HepG2 (cell line): ENCODE results near the gene MSH4. TPM values are rescaled to one million over a fixed set of nuclear protein-coding genes. Genes with fewer than 3 reads are reported as not detected.
"Not testable (repeated sequence)": the region's sequence is repeated elsewhere in the genome, so short reads cannot be mapped to it uniquely, and the experiment has no call there.

Experiments used
- ATAC-seq: fragments of 200-7000 bp; cut with Tn5 transposase; 3 replicates; pipeline ENCODE4 v1.9.1; 2020; ENCODE audit warnings: mild to moderate bottlenecking, moderate library complexity
- BruUV-seq: library from RNA; stranded (reverse); fragments of 400-500 nt; replicated peaks from 2 replicates; lab custom pipeline; 2021; lab: Mats Ljungman, UMichigan
- CTCF ChIA-PET: fragments of 300-600 bp; formaldehyde crosslinking; extraction: SDS; loops from one replicate; lab custom pipeline; 2021; ENCODE audit warnings: low total read pairs, inconsistent platforms, low intra/inter-chr PET ratio; lab: Yijun Ruan, JAX
- POLR2A ChIA-PET: fragments of 350-600 bp; sonication (Branson Sonifier 250); formaldehyde crosslinking; loops from one replicate; lab custom pipeline; 2020; ENCODE audit warnings: antibody characterized with exemption, inconsistent platforms; lab: Yijun Ruan, JAX
- DNase-seq: peaks from one replicate; pipeline ENCODE4 v3.0.0-alpha.2; 2015; ENCODE audit warnings: low spot score
- FAIRE-seq: peaks from 3 replicates; lab custom pipeline; 2011; peaks lifted over from hg19 to GRCh38; lab: Jason Lieb, UNC
- H2AFZ ChIP-seq: one replicate; pipeline ENCODE4 v1.6.1; 2011; ENCODE audit warnings: low read length, inconsistent platforms
- H3K27ac ChIP-seq: fragments of 300-600 bp; 3 replicates; pipeline ENCODE4 v1.8.0; 2011; ENCODE audit warnings: mixed run types, mild to moderate bottlenecking, mixed read lengths, low read length, inconsistent platforms; ENCODE audit not compliant: insufficient read depth; ENCODE audit errors: extremely low read length
- H3K27me3 ChIP-seq, 2 experiments: fragments of 200-600 bp in 1 of 2; 2 replicates in 1 of 2; 3 replicates in 1 of 2; pipeline versions ENCODE4 v1.6.0 to v1.8.0; 2011; ENCODE audit warnings: low read length in 2 of 2, mild to moderate bottlenecking in 2 of 2, moderate library complexity in 2 of 2, inconsistent platforms in 1 of 2; ENCODE audit not compliant: insufficient read depth in 2 of 2, control insufficient read depth in 1 of 2
- H3K36me3 ChIP-seq, 2 experiments: fragments of 200-600 bp in 1 of 2; replicated peaks in 1 of 2; 2 replicates in 1 of 2; 3 replicates in 1 of 2; pipeline versions ENCODE4 v1.5.1 to v1.8.0; 2011; ENCODE audit warnings: low read length in 2 of 2, inconsistent platforms in 1 of 2; ENCODE audit not compliant: insufficient read depth in 2 of 2, control insufficient read depth in 1 of 2
- H3K4me1 ChIP-seq: 2 replicates; pipeline ENCODE4 v1.5.1; 2012; ENCODE audit warnings: low read length, inconsistent platforms; ENCODE audit not compliant: insufficient read depth
- H3K4me2 ChIP-seq: 2 replicates; pipeline ENCODE4 v1.6.0; 2011; ENCODE audit warnings: low read depth, low read length, inconsistent platforms
- H3K4me3 ChIP-seq, 3 experiments: fragments of 200-600 bp in 1 of 3; sonication (generic), shearing (Covaris generic) in 1 of 3; replicated peaks in 1 of 3; 2 replicates each; pipeline ENCODE4 v1.5.1; 2011 to 2016; ENCODE audit warnings: low read length in 3 of 3, inconsistent platforms in 2 of 3, low read depth in 2 of 3, mild to moderate bottlenecking in 2 of 3, control low read depth in 1 of 3, mixed read lengths in 1 of 3; ENCODE audit not compliant: insufficient read depth in 1 of 3
- H3K79me2 ChIP-seq: one replicate; pipeline ENCODE4 v1.6.1; 2011; ENCODE audit warnings: low read length, inconsistent platforms; ENCODE audit not compliant: insufficient read depth
- H3K9ac ChIP-seq: 2 replicates; pipeline ENCODE4 v1.6.0; 2011; ENCODE audit warnings: mild to moderate bottlenecking, low read depth, low read length, inconsistent platforms; ENCODE audit not compliant: insufficient read depth
- H3K9me3 ChIP-seq: 2 replicates; pipeline ENCODE4 v1.5.1; 2012; ENCODE audit warnings: mild to moderate bottlenecking, low read length
- H4K20me1 ChIP-seq: 2 replicates; pipeline ENCODE4 v1.6.0; 2011; ENCODE audit warnings: inconsistent platforms, mild to moderate bottlenecking, low read length, moderate library complexity; ENCODE audit not compliant: insufficient read depth
- BHLHE40 ChIP-seq: IDR thresholded peaks from 2 replicates; pipeline ENCODE4 v1.6.1; 2011; ENCODE audit warnings: low read length, improper control_type of control experiment
- CEBPG ChIP-seq: IDR thresholded peaks from 2 replicates; pipeline ENCODE4 v1.6.1; 2016
- DMTF1 ChIP-seq: sonication (generic); formaldehyde crosslinking; IDR thresholded peaks from 2 replicates; pipeline ENCODE4 v1.4.0; 2020; ENCODE audit warnings: mild to moderate bottlenecking, missing genetic modification reagents
- HNRNPH1 ChIP-seq: fragments of 200-400 bp; formaldehyde crosslinking; optimal IDR thresholded peaks from 2 replicates; pipeline ENCODE3; 2017; ENCODE audit warnings: mild to moderate bottlenecking, low read depth, low read length
- MBNL3 ChIP-seq: fragments of 250-450 bp; sonication (Bioruptor Pico); conservative IDR thresholded peaks from 2 replicates; pipeline ENCODE4 v1.8.0; 2022; ENCODE audit warnings: mild to moderate bottlenecking, inconsistent platforms
- MIXL1 ChIP-seq: IDR thresholded peaks from 2 replicates; pipeline ENCODE4 v1.6.1; 2016
- RARA ChIP-seq: IDR thresholded peaks from 2 replicates; pipeline ENCODE4 v1.6.1; 2016; ENCODE audit warnings: missing genetic modification reagents, missing compliant biosample characterization
- STAT5B ChIP-seq: sonication (generic); formaldehyde crosslinking; IDR thresholded peaks from 2 replicates; pipeline ENCODE4 v1.4.0; 2020; ENCODE audit warnings: missing genetic modification reagents
- THRA ChIP-seq: sonication (generic); formaldehyde crosslinking; IDR thresholded peaks from 2 replicates; pipeline ENCODE4 v1.4.0; 2020; ENCODE audit warnings: missing genetic modification reagents, borderline replicate concordance
- ZHX2 ChIP-seq, 2 experiments: sonication (generic) in 1 of 2; formaldehyde crosslinking in 1 of 2; IDR thresholded peaks; 2 replicates each; pipeline versions ENCODE4 v1.6.1 to v1.9.0; 2014 to 2022; ENCODE audit warnings: antibody characterized with exemption in 1 of 2, borderline replicate concordance in 1 of 2, inconsistent platforms in 1 of 2, low read depth in 1 of 2, missing genetic modification reagents in 1 of 2
- ZNF207 ChIP-seq: fragments of 450-650 bp; IDR thresholded peaks from 2 replicates; pipeline ENCODE4 v1.6.1; 2016; ENCODE audit warnings: antibody characterized with exemption, borderline replicate concordance
- ZNF572 ChIP-seq: sonication (generic); formaldehyde crosslinking; IDR thresholded peaks from 2 replicates; pipeline ENCODE4 v1.5.1; 2020; ENCODE audit warnings: mild to moderate bottlenecking, missing genetic modification reagents
- ZNF616 ChIP-seq: sonication (generic); formaldehyde crosslinking; IDR thresholded peaks from 2 replicates; pipeline ENCODE4 v1.5.0; 2020; ENCODE audit warnings: low read depth, mild to moderate bottlenecking, missing genetic modification reagents
- WGBS: methylation state at CpG from one replicate; pipeline ENCODE4 v1.1.6; 2017; ENCODE audit warnings: low lambda C conversion rate; 5-methylcytosine and 5-hydroxymethylcytosine counted together
- in situ Hi-C: cut with HindIII; loops from 2 replicates; pipeline ENCODE4 v1.10.0; 2017; ENCODE audit warnings: low pct_unique_long_range_greater_than_20kb; ENCODE audit not compliant: extremely low pct_ligation_motif_present
- intact Hi-C: fragments of 100-400 bp; cut with micrococcal nuclease; formaldehyde crosslinking; loops from one replicate; pipeline ENCODE4 v1.10.0; 2022; ENCODE audit not compliant: unreplicated experiment
- polyA plus RNA-seq, 8 experiments: library from polyadenylated mRNA; depleted of rRNA in 3 of 8; stranded (reverse) in 7 of 8; unstranded in 1 of 8; fragments of >200 nt; fragmentation: Illumina TruSeq in 4 of 8; extraction: Trizol in 4 of 8; gene quantifications; 2 replicates each; pipeline versions ENCODE4 v1.2.1 to v1.2.3, GENCODE V29; 2011 to 2016; ENCODE audit warnings: low read depth in 4 of 8, missing spikeins in 1 of 8, mixed read lengths in 1 of 8; ENCODE audit not compliant: insufficient read depth in 1 of 8
- total RNA-seq, 5 experiments: library from RNA; depleted of rRNA; stranded (reverse); fragments of >200 nt; fragmentation: Illumina TruSeq; extraction: Trizol; gene quantifications; 2 replicates each; pipeline ENCODE4 v1.2.3, GENCODE V29; 2016; ENCODE audit warnings: low read depth in 1 of 5

MSH4 gene
- total and polyA plus RNA-seq, 2 of the 13 experiments (the other 11 are each of a cell fraction or from before 2014, with no cell fraction given), result 0.01 to 0.09 TPM

GRCh38 chr1:75812065-75812464 lies 15.4 kb downstream of the MSH4 start (continued):
- no peak for TF ChIP-seq ZHX2 (IDR thresholded peaks at IDR 0.05; ENCODE audit: low read depth)
- TF ChIP-seq ZHX2 (CRISPR knock-in tag; IDR thresholded peaks at IDR 0.05; ENCODE audit: borderline replicate concordance), result no peak
- no peak for TF ChIP-seq ZNF572
- TF ChIP-seq STAT5B (CRISPR knock-in tag), result no peak
- 0 out of 2 replicates have a peak, but pooled peaks have one; percentile 37 for TF ChIP-seq CEBPG
- no peak for TF ChIP-seq MBNL3 (CRISPR knock-in tag)
- TF ChIP-seq RARA (CRISPR knock-in tag), result 0 out of 2 replicates have a peak, but pooled peaks have one; percentile 10
- TF ChIP-seq BHLHE40, result no peak
- no peak for TF ChIP-seq ZNF616 (CRISPR knock-in tag)
- 0 out of 2 replicates have a peak, but pooled peaks have one; percentile 37 for TF ChIP-seq THRA (CRISPR knock-in tag)
- no peak for TF ChIP-seq DMTF1 (CRISPR knock-in tag)
- no peak for TF ChIP-seq HNRNPH1
- 0 out of 2 replicates have a peak, but pooled peaks have one; percentile 33 for TF ChIP-seq MIXL1
- no peak for TF ChIP-seq ZNF207

- BruUV-seq, intact Hi-C loops, ATAC-seq, FAIRE-seq, DNase-seq, in situ Hi-C loops, POLR2A ChIA-PET, H4K20me1 ChIP-seq, H3K4me1 ChIP-seq, H3K4me2 ChIP-seq, H2AFZ ChIP-seq, H3K9ac ChIP-seq, H3K9me3 ChIP-seq, H3K4me3 ChIP-seq, CTCF ChIA-PET, H3K36me3 ChIP-seq, H3K27me3 ChIP-seq, H3K27ac ChIP-seq, H3K79me2 ChIP-seq: not testable (repeated sequence)
- WGBS, result 9% methylated on average over 1 of the region's 1 CpG
These were observed 26.9 kb downstream of the MSH4 start for GRCh38 chr1:75823596-75823995.
